Fibroblast of lung (primary cell): Measurements from ENCODE around the gene PDE9A. TPM values are rescaled to one million over a fixed set of nuclear protein-coding genes. Genes with fewer than 3 reads are reported as not detected.

Experiments used
- DNase-seq, 2 donors: peaks; one replicate each; pipeline versions ENCODE4 v3.0.0 to v3.0.0-alpha.2; 2010; ENCODE audit warnings: low read depth in 2 of 2
- H2AFZ ChIP-seq: 2 replicates; pipeline ENCODE4 v1.5.1; 2012; ENCODE audit warnings: low read length, control low read depth, inconsistent platforms
- H3K27ac ChIP-seq: 2 replicates; pipeline ENCODE4 v1.5.1; 2011; ENCODE audit warnings: low read length, control low read depth; ENCODE audit not compliant: insufficient read depth
- H3K27me3 ChIP-seq: 2 replicates; pipeline ENCODE4 v1.5.1; 2011; ENCODE audit warnings: mild to moderate bottlenecking, low read length; ENCODE audit not compliant: control insufficient read depth, insufficient read depth
- H3K36me3 ChIP-seq: 2 replicates; pipeline ENCODE4 v1.5.1; 2011; ENCODE audit warnings: low read length; ENCODE audit not compliant: control insufficient read depth, insufficient read depth
- H3K4me1 ChIP-seq: 2 replicates; pipeline ENCODE4 v1.5.1; 2011; ENCODE audit warnings: low read length; ENCODE audit not compliant: control insufficient read depth, insufficient read depth; ENCODE audit errors: extremely low read depth
- H3K4me2 ChIP-seq: 2 replicates; pipeline ENCODE4 v1.5.1; 2011; ENCODE audit warnings: low read length, control low read depth; ENCODE audit not compliant: insufficient read depth; ENCODE audit errors: extremely low read depth
- H3K4me3 ChIP-seq, 4 experiments: fragments of 200-600 bp in 1 of 4; sonication (generic) in 1 of 4; replicated peaks in 1 of 4; 2 replicates each; pipeline ENCODE4 v1.5.1; 2011 to 2016; ENCODE audit warnings: low read length in 4 of 4, low read depth in 3 of 4, mild to moderate bottlenecking in 3 of 4, control low read depth in 2 of 4, inconsistent platforms in 1 of 4, mixed read lengths in 1 of 4; ENCODE audit not compliant: insufficient read depth in 1 of 4; ENCODE audit errors: control extremely low read depth in 1 of 4
- H3K79me2 ChIP-seq: 2 replicates; pipeline ENCODE4 v1.5.1; 2012; ENCODE audit warnings: mild to moderate bottlenecking, low read length, inconsistent platforms; ENCODE audit not compliant: control insufficient read depth, insufficient read depth
- H3K9ac ChIP-seq: 2 replicates; pipeline ENCODE4 v1.5.1; 2011; ENCODE audit warnings: mild to moderate bottlenecking, low read length, control low read depth; ENCODE audit not compliant: insufficient read depth
- H3K9me3 ChIP-seq: 2 replicates; pipeline ENCODE4 v1.5.1; 2012; ENCODE audit warnings: low read depth, low read length; ENCODE audit not compliant: control insufficient read depth, insufficient read depth
- H4K20me1 ChIP-seq: 2 replicates; pipeline ENCODE4 v1.5.1; 2011; ENCODE audit warnings: low read length; ENCODE audit not compliant: control insufficient read depth, insufficient read depth; ENCODE audit errors: extremely low read depth
- CTCF ChIP-seq, 2 donors: IDR thresholded peaks in 1 of 2; conservative IDR thresholded peaks in 1 of 2; 1 replicate in 1 of 2; 2 replicates in 1 of 2; pipeline ENCODE4 v1.5.1; 2011 to 2012; ENCODE audit warnings: low read length in 2 of 2, control low read depth in 1 of 2, inconsistent platforms in 1 of 2, low read depth in 1 of 2, mild to moderate bottlenecking in 1 of 2
- EZH2 ChIP-seq: IDR thresholded peaks from 2 replicates; pipeline ENCODE4 v1.5.1; 2012; ENCODE audit warnings: low read length, control low read depth, mild to moderate bottlenecking; ENCODE audit errors: missing control alignments
- polyA plus RNA-seq, 2 donors: library from polyadenylated mRNA; depleted of rRNA in 1 of 2; stranded (reverse) in 1 of 2; unstranded in 1 of 2; fragments of >200 nt; gene quantifications; 2 replicates each; pipeline ENCODE4 v1.2.1, GENCODE V29; 2011 to 2012; ENCODE audit warnings: missing spikeins in 1 of 2
- total RNA-seq: library from RNA; depleted of rRNA; stranded (reverse); fragments of >200 nt; gene quantifications from 2 replicates; pipeline ENCODE4 v1.2.1, GENCODE V29; 2014

The PDE9A gene
- total and polyA plus RNA-seq, 2 donors (not counting 1 experiment from before 2014, with no cell fraction given) = 1.8 to 4.4 TPM

GRCh38 chr21:42660118-42660470, 6.7 kb downstream of the PDE9A start:
- no peaks in the 10 kb centered on the region for H3K36me3 ChIP-seq
- H3K4me1 ChIP-seq = no peaks in the 10 kb centered on the region
- H3K9me3 ChIP-seq = no peaks in the 10 kb centered on the region
- no peak overlapping the region for H3K4me3 ChIP-seq
- H3K27ac ChIP-seq = no peak overlapping the region
- DNase-seq = no peak
- H2AFZ ChIP-seq = no peak overlapping the region
- no peaks in the 10 kb centered on the region for H4K20me1 ChIP-seq
- H3K79me2 ChIP-seq = no peaks in the 10 kb centered on the region
- no peak for TF ChIP-seq CTCF (conservative IDR thresholded peaks at IDR 0.05 in 1 of 2, IDR thresholded peaks at IDR 0.05 in 1 of 2; ENCODE audit: low read depth in 1 of 2, low read length in 2 of 2)
- TF ChIP-seq EZH2 = no peak
- peaks cover 2% of the 10 kb centered on the region for H3K27me3 ChIP-seq
- no peak overlapping the region for H3K4me2 ChIP-seq
- no peak overlapping the region for H3K9ac ChIP-seq

GRCh38 chr21:42661688-42662429, 8.4 kb downstream of the PDE9A start:
- Histone ChIP-seq H3K9ac (no peak overlapping the region), H3K4me3 (no peak overlapping the region), H3K79me2 (no peaks in the 10 kb centered on the region), H3K27ac (no peak overlapping the region), H3K4me1 (no peaks in the 10 kb centered on the region), H3K9me3 (no peaks in the 10 kb centered on the region), H3K4me2 (no peak overlapping the region), H4K20me1 (no peaks in the 10 kb centered on the region), H2AFZ (no peak overlapping the region), H3K27me3 (no peaks in the 10 kb centered on the region), H3K36me3 (no peaks in the 10 kb centered on the region)
- TF ChIP-seq CTCF (conservative IDR thresholded peaks at IDR 0.05 in 1 of 2, IDR thresholded peaks at IDR 0.05 in 1 of 2; ENCODE audit: low read depth in 1 of 2, low read length in 2 of 2) (no peak), EZH2 (no peak)
- DNase-seq = no peak

- H4K20me1 ChIP-seq = no peaks in the 10 kb centered on the region
- no peak overlapping the region for H3K27ac ChIP-seq
- H3K4me3 ChIP-seq = no peak overlapping the region
- no peaks in the 10 kb centered on the region for H3K9me3 ChIP-seq
- DNase-seq = no peak
- no peak overlapping the region for H3K9ac ChIP-seq
- no peaks in the 10 kb centered on the region for H3K27me3 ChIP-seq
- no peak overlapping the region for H3K4me2 ChIP-seq
- H3K4me1 ChIP-seq = no peaks in the 10 kb centered on the region
- no peak for TF ChIP-seq CTCF (conservative IDR thresholded peaks at IDR 0.05 in 1 of 2, IDR thresholded peaks at IDR 0.05 in 1 of 2; ENCODE audit: low read depth in 1 of 2, low read length in 2 of 2)
- no peak for TF ChIP-seq EZH2
- no peaks in the 10 kb centered on the region for H3K79me2 ChIP-seq
- H2AFZ ChIP-seq = no peak overlapping the region
- no peaks in the 10 kb centered on the region for H3K36me3 ChIP-seq
Observed at GRCh38 chr21:42662430-42663199, 9.2 kb downstream of the PDE9A start.
